ENCODE data around the gene RNU4-1. TPM values are rescaled to one million over a fixed set of nuclear protein-coding genes. Genes with fewer than 3 reads are reported as not detected.
"Not testable (repeated sequence)": the region's sequence is repeated elsewhere in the genome, so short reads cannot be mapped to it uniquely, and the experiment has no call there.

The RNU4-1 gene
- under 0.01 TPM in 2 replicates for total RNA-seq (2014; rRNA removed; shearing (Covaris generic))

DNA sequence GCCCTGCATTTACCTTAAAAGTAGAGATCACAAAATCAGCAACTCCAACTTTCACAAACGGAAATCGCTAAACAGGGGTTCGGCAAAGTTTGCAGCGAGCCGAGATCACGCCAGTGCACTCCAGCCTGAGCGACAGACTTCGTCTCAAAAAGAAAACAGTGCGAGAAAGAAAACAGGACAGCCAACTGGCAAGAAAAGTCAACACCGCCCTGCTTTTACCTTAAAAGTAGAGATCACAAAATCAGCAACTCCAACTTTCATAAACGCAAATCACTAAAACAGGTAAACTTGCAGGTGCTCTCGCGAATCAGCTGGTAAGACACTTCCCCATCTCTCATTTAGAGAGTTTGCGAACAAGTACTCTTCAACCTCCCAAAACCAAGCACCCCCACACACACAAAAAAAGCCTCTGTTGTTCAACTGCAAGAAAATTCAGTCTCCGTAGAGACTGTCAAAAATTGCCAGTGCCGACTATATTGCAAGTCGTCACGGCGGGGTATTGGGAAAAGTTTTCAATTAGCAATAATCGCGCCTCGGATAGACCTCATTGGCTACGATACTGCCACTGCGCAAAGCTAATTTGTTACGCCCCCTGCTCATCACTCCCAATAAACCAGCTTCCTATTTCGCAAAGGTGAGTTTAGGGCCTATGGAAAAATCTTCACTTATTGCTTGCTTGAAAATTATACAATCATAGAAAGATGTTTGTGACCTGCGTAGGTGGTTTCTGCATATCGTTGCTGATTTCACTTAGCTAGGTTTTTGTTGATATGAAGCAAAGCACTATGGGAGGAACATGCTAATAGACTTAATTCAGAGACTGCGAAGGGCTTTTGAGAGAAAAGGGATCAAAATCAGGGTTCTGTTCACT is at the start of gene RNU4-1:
Gene RNU4-1 (minus strand): TSS at position 577 of the 871 bp plus-strand sequence.
- DNase-seq (ENCODE audit: low read depth) = peak; percentile 94

- DNase-seq (ENCODE audit: low read depth) = no peak
Measured at GRCh38 chr12:120342175-120343038, 49.4 kb upstream of the RNU4-1 start.

DNA sequence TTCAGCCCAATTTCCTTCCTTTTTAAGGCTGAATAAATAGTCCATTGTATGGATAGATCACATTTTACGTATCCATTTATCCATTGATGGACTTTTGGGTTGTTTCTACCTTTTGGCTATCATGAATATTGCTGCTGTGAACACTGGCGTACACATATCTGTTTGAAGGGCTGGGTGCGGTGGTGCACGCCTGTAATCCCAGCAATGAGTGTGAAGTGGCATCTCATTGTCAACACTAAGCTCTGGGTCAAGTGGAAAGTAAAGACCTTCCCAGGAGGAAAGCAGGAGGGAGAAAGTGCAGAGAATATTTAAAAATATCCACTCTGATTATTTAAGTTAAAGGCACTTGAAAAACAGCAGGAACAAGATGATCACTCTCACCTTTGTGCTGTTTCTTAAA is 46.2 kb upstream of the RNU4-1 start:
- DNase-seq (ENCODE audit: low read depth) = no peak

DNA sequence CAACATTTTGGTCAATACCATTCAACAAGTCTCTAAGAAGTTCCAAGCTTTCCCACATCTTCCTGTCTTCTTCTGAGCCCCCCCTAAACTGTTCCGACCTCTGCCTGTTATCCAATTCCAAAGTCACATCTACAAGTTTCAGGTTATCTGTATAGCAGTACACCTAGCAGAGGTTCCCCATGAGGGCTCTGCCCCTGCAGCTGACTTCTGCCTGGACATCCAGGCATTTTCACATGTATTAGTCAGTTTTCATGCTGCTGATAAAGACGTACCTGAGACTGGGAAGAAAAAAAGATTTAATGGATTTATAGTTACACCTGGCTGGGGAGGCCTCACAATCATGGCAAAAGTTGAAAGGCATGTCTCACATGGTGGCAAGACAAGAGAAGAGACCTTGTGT is 44.7 kb upstream of the RNU4-1 start:
- DNase-seq (ENCODE audit: low read depth) = no peak

- DNase-seq (ENCODE audit: low read depth) = not testable (repeated sequence)
Measured at GRCh38 chr12:120336392-120336791, 43.4 kb upstream of the RNU4-1 start.

GRCh38 chr12:120335447-120335846 is 42.4 kb upstream of the RNU4-1 start:
- DNase-seq (ENCODE audit: low read depth) = peak; percentile 35

DNA sequence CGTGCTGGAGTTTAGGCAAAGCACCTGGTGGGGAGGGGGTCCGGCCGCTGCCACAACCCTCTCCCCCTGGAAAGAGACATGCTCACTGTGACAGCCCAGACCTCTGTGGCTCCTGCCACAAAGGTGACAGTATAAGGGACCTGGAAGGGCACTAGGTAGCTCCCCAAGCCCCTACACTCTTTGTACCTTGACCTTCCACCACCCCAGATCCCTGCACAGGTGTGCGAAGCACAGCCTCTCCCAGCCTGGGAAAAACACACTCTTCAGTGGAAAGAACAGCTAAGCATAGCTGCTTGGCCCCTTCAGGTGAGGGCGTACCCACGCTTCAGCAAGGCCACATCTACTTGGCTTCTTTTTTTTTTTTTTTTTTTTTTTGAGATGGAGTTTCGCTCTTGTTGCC is 39.5 kb upstream of the RNU4-1 start:
- no peak for DNase-seq (ENCODE audit: low read depth)

GRCh38 chr12:120332041-120332440 is 39.0 kb upstream of the RNU4-1 start:
- no peak for DNase-seq (ENCODE audit: low read depth)

DNA sequence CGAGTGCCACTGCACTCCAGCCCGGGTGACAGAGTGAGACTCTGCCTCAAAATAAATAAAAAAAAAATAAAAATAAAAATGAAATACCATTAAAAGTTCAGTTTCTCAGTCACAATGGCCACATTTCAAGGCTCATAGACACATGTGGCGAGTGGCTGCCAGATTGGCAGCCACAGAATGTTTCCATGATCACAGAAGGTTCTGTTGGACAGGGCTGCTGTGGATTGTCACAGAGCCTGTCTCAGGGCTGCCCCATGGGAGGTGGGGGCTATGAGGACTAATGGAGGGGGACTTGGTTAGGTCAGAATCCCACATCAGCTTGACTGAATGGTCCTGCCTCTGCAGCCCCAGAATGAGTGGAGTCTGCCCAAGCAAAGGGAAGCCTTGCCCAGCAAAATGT is 38.4 kb upstream of the RNU4-1 start:
- no peak for DNase-seq (ENCODE audit: low read depth)

DNA sequence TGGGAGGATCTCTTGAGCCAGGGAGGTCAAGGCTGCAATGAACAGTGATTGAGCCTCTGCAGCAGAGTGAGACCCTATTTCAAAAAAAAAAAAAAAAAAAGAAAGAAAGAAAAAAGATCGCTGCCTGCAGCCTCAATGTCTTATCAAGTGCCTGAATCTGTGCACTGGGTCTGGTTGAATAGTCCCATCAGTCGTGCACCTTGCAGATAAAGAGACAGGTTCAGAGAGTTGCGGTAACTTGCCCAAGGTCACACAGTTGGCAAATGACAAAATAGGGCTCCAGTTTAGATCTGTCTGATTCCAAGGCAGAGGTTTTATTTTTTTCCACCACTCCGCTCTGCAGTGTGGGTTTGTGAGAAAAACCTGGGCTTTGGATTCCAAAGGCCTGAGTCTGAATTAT is 35.2 kb upstream of the RNU4-1 start:
- no peak for DNase-seq (ENCODE audit: low read depth)

DNA sequence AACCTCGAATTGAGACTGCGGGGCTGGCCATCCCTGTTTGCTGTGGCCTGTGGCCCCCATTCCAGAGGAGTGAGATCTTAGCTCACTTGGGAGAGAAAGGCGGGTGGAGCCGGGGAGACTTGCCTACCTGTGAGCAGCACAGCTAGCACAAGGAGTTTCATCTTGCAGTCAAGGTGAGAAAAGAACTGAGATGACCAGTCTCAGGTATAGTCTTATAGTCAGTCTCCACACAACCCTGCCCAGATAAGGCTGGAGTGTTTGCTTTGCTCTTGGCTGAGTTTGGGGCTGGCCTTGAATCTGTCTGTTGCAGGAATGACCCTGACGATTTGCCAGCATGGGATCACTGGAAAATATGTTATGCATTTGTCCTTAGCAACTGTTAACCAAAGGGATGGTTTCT is 34.6 kb upstream of the RNU4-1 start, which contains the start of gene PLA2G1B:
Gene PLA2G1B (minus strand): TSS at position 187 of the 400 bp plus-strand sequence. CDS start 26 bp downstream, at position 161.
- no peak for DNase-seq (ENCODE audit: low read depth)

GRCh38 chr12:120324841-120325417 is 31.9 kb upstream of the RNU4-1 start:
- no peak for DNase-seq (ENCODE audit: low read depth)

DNA sequence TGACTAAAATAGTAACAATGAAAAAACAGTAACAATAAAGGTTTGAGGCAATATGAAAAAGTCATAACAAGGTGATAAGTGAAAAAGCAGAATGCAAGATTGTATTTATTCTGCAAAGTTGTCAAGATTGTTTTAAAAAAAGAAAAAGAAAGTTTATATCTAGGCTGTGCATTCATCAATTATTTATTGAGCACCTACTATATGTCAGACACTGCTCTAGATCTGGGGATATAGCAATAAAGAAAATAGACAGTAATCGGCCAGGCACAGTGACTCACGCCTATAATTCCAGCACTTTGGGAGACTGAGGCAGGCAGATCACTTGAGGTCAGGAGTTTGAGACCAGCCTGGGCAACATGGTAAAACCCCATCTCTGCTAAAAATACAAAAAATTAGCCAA is 30.7 kb upstream of the RNU4-1 start:
- no peak for DNase-seq (ENCODE audit: low read depth)

GRCh38 chr12:120321382-120322202 is 28.6 kb upstream of the RNU4-1 start:
- no peak for DNase-seq (ENCODE audit: low read depth)

- peak; percentile 100 for DNase-seq (ENCODE audit: low read depth)
Measured at GRCh38 chr12:120317224-120318105, 24.4 kb upstream of the RNU4-1 start.

- peak; percentile 12 for DNase-seq (ENCODE audit: low read depth)
Measured at GRCh38 chr12:120316798-120317223, 23.8 kb upstream of the RNU4-1 start.

DNA sequence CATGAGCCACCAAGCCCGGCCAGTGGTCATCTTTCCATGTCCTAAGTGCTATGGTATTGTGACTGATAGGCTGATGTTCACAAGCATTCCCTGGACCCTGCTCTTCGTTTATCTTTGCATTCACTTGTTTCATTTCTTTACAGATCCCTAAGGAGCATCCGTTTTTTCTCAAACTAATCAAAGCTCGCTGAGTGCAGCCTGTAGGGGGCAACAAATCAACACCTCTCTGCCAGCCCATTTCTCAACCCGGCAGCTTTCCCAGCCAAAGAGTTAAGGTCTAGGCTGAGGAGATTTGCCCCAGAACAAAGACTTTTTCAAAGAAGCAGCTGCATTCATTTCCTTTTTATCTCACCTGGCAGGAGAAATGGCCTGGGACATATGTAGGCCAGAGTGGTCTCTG is 21.2 kb upstream of the RNU4-1 start:
- DNase-seq (ENCODE audit: low read depth) = peak; percentile 19

- DNase-seq (ENCODE audit: low read depth) = peak; percentile 93
Measured at GRCh38 chr12:120301962-120302815, 9.2 kb upstream of the RNU4-1 start, which contains the start of gene SIRT4. Gene SIRT4 (plus strand): TSS chr12:120302321. CDS start chr12:120303562, 1,241 bp downstream.

- no peak for DNase-seq (ENCODE audit: low read depth)
Measured at GRCh38 chr12:120292411-120292660, 701 bp downstream of the RNU4-1 start.

Measured in Daoy (cell line).